Mesodermal cell (in vitro differentiated cells): ENCODE results near the gene POLE3.

Experiments used
- H3K27ac ChIP-seq: 2 replicates; pipeline ENCODE4 v1.7.0; 2013; ENCODE audit warnings: mild to moderate bottlenecking, low read depth, low read length, moderate library complexity; ENCODE audit not compliant: severe bottlenecking
- H3K36me3 ChIP-seq: 2 replicates; pipeline ENCODE4 v1.7.1; 2013; ENCODE audit warnings: mild to moderate bottlenecking, low read length, moderate library complexity; ENCODE audit not compliant: control insufficient read depth, insufficient read depth
- H3K4me1 ChIP-seq: one replicate; pipeline ENCODE4 v1.7.1; 2013; ENCODE audit warnings: mild to moderate bottlenecking, low read length; ENCODE audit not compliant: insufficient read depth, control insufficient read depth, poor library complexity, severe bottlenecking
- H3K4me3 ChIP-seq: 2 replicates; pipeline ENCODE4 v1.7.0; 2013; ENCODE audit warnings: low read length, control low read depth, mild to moderate bottlenecking; ENCODE audit not compliant: insufficient read depth, poor library complexity, severe bottlenecking; ENCODE audit errors: extremely low read depth
- H3K9me3 ChIP-seq: 2 replicates; pipeline ENCODE4 v1.7.1; 2013; ENCODE audit warnings: mild to moderate bottlenecking, low read length, moderate library complexity; ENCODE audit not compliant: control insufficient read depth
- WGBS, 2 experiments: methylation state at CpG; one replicate each; pipeline ENCODE4 v1.1.5; 2013; ENCODE audit warnings: missing lambda C conversion rate in 2 of 2; ENCODE audit not compliant: insufficient coverage in 2 of 2; 5-methylcytosine and 5-hydroxymethylcytosine counted together

POLE3 gene

DNA sequence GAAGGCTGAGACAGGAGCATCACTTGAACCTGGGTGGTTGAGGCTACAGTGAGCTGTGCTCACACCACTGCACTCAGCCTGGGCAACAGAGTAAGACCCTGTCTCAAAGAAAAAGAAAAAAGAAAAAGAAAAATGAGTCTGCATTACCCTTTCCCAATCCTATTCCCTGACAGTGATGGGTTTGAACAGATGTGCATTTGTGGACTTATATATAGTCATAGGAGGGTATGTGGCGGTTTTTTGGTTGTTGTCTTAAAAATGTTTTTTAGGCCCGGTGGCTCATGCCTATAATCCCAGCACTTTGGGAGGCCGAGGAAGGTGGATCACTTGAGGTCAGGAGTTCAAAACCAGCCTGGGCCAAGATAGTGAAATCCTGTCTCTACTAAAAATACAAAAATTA is 47.1 kb downstream of the POLE3 start:
- no peaks in the 10 kb centered on the region for H3K36me3 ChIP-seq
- 94 to 100% methylated on average over 2 of the region's 3 CpGs for WGBS, 2 experiments
- no peaks in the 10 kb centered on the region for H3K4me1 ChIP-seq
- no peaks in the 10 kb centered on the region for H3K9me3 ChIP-seq
- H3K27ac ChIP-seq = no peak overlapping the region
- H3K4me3 ChIP-seq = no peak overlapping the region

DNA sequence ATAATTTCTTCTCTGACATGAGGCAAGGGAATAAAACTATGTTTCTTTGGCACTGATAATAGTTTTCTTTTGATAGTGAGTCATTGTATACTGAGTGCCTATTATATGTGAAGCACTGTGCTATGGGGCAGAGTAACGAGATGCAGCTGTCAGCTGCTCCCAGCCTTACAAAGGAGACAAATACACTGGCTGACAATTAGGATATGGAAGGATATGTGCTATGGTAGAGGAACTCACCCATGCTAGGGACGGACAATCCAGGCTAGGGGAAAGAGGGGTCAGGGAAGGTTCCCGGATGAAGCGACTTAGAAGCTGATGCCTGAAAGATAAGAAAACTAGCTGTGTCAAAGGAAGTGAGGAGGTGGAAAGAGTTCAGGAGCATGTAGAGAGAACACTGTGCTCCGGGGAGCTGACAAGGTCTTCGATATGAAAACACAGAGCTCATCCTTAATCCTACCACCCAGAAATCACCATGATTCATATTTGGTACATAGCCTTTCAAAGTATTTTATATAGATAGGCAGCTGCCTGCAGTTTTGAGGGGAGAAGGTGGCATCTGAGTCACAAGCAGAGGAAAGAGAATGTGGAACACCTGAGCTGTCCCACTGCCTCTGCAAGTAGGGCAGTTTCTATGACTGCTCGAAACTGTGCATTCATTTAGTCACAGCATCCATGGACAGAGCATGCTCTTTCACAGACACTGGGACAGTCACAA is 49.0 kb downstream of the POLE3 start:
- Histone ChIP-seq H3K27ac (no peak overlapping the region), H3K4me1 (no peaks in the 10 kb centered on the region), H3K36me3 (no peaks in the 10 kb centered on the region), H3K4me3 (no peak overlapping the region), H3K9me3 (no peaks in the 10 kb centered on the region)
- WGBS, 2 experiments = 77 to 98% methylated on average over 4 to 6 of the region's 7 CpGs

DNA sequence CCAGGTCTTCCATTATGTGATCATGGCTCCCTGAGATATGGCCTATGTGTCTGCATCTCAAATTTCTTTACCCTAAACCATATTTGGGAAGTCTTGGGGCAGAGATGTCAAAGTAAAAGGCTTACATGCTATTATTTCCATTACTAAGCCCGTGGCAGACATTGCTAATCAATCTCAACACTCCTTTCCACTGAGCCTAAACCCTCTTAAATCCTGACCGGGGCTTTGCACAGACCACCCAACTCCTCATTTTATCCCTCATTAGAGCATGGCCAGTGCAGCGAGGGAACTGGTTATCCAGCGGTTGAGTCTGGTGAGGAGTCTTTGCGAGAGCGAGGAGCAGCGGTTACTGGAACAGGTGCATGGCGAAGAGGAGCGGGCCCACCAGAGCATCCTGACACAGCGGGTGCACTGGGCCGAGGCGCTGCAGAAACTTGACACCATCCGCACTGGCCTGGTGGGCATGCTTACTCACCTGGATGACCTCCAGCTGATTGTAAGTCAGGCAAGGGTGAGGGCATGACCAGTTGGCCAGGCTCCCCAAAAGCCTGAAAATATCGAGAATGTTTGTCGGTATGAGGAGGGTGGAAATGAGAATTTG is 50.1 kb downstream of the POLE3 start:
- Histone ChIP-seq H3K36me3 (no peaks in the 10 kb centered on the region), H3K9me3 (no peaks in the 10 kb centered on the region), H3K4me3 (no peak overlapping the region), H3K4me1 (no peaks in the 10 kb centered on the region), H3K27ac (no peak overlapping the region)
- WGBS, 2 experiments = 83 to 87% methylated on average over 15 of the region's 15 CpGs

DNA sequence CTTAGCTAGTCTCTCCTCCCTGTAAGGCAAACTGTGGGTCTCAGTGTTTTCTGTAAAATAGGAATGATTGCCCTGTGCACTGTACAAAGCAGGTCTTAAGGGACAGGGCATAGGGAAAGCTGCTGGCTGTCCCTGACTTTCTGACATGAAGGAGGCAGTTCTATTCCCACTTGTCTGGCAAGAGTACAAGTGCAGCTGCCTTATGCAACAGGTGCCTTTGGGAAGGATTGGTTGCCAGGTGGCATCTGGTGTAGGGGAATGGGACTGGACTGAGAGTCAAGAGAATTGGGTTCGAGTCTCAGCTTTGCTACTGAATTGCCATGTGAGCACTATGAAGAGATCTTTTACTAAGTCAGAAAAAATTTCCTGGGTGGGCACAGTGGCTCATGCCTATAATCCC is 51.1 kb downstream of the POLE3 start:
- Histone ChIP-seq H3K4me3 (no peak overlapping the region), H3K27ac (no peak overlapping the region), H3K9me3 (no peaks in the 10 kb centered on the region), H3K36me3 (no peaks in the 10 kb centered on the region), H3K4me1 (no peaks in the 10 kb centered on the region)
- 85% methylated on average over 1 of the region's 1 CpG; no CpG with 5 or more reads in 1 of the 2 experiments for WGBS, 2 experiments
